ENCODE measurements around the gene KANTR.

Gene KANTR

GRCh38 chrX:53055244-53055849 lies 38.6 kb upstream of the KANTR start:
- DNase-seq: no peak
- Histone ChIP-seq H4K20me1 (ENCODE audit: insufficient read depth, low read length) (no peaks in the 10 kb centered on the region), H3K9me3 (replicated peaks; ENCODE audit: insufficient read depth, low read length) (no peaks in the 10 kb centered on the region), H3K27ac (ENCODE audit: low read length) (no peak overlapping the region), H3K27me3 (replicated peaks; ENCODE audit: insufficient read depth, low read length) (no peaks in the 10 kb centered on the region), H3F3A (ENCODE audit: insufficient read depth, low read length) (no peaks in the 10 kb centered on the region), H3K79me2 (ENCODE audit: low read length) (no peaks in the 10 kb centered on the region), H3K4me3 (ENCODE audit: low read length) (no peak overlapping the region), H2AFZ (ENCODE audit: low read length) (no peak overlapping the region), H3K9me2 (replicated peaks; ENCODE audit: insufficient read depth, low read length) (no peaks in the 10 kb centered on the region), H3K4me1 (ENCODE audit: low read length) (no peaks in the 10 kb centered on the region), H3K36me3 (replicated peaks; ENCODE audit: insufficient read depth, low read length) (no peaks in the 10 kb centered on the region), H3K9ac (ENCODE audit: low read length) (no peak overlapping the region), H3K4me2 (ENCODE audit: low read depth, low read length) (no peak overlapping the region)
- no peak for TF ChIP-seq EZH2 (optimal IDR thresholded peaks at IDR 0.05; ENCODE audit: low read depth, low read length)
- no peak for TF ChIP-seq EZH2phosphoT487 (IDR thresholded peaks at IDR 0.05; ENCODE audit: low read length)
- no peak for TF ChIP-seq CTCF (IDR thresholded peaks at IDR 0.05; ENCODE audit: low read length)

GRCh38 chrX:53056292-53056691 lies 37.6 kb upstream of the KANTR start:
- TF ChIP-seq EZH2 (optimal IDR thresholded peaks at IDR 0.05; ENCODE audit: low read depth, low read length) (no peak), CTCF (IDR thresholded peaks at IDR 0.05; ENCODE audit: low read length) (no peak), EZH2phosphoT487 (IDR thresholded peaks at IDR 0.05; ENCODE audit: low read length) (no peak)
- no peak overlapping the region for H2AFZ ChIP-seq (ENCODE audit: low read length)
- no peaks in the 10 kb centered on the region for H3F3A ChIP-seq (ENCODE audit: insufficient read depth, low read length)
- no peaks in the 10 kb centered on the region for H3K27me3 ChIP-seq (replicated peaks; ENCODE audit: insufficient read depth, low read length)
- H3K9me3 ChIP-seq (replicated peaks; ENCODE audit: insufficient read depth, low read length): no peaks in the 10 kb centered on the region
- no peak overlapping the region for H3K9ac ChIP-seq (ENCODE audit: low read length)
- no peak overlapping the region for H3K4me2 ChIP-seq (ENCODE audit: low read depth, low read length)
- H3K4me1 ChIP-seq (ENCODE audit: low read length): no peaks in the 10 kb centered on the region
- no peaks in the 10 kb centered on the region for H3K36me3 ChIP-seq (replicated peaks; ENCODE audit: insufficient read depth, low read length)
- H4K20me1 ChIP-seq (ENCODE audit: insufficient read depth, low read length): no peaks in the 10 kb centered on the region
- no peaks in the 10 kb centered on the region for H3K79me2 ChIP-seq (ENCODE audit: low read length)
- H3K4me3 ChIP-seq (ENCODE audit: low read length): no peak overlapping the region
- no peak overlapping the region for H3K27ac ChIP-seq (ENCODE audit: low read length)
- DNase-seq: no peak
- no peaks in the 10 kb centered on the region for H3K9me2 ChIP-seq (replicated peaks; ENCODE audit: insufficient read depth, low read length)

DNA sequence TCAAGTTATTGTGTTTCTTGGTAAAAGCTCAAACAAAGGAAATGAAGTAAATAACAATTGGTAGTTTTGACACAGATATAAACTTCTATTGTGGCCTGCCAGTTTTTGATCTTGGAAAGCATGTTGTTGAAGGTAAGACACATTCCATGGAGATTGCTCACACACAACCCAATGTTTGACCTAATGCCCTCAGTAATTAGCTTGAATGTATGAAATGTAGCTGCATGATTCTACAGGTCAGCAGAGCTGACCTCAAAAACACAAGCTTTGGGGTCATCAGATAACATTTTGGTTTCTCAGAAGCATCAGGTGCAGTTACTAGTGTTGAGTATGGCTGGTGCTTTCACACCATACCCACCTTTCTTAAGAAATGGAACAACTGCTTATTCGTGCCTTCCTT lies 28.8 kb upstream of the KANTR start:
- no peaks in the 10 kb centered on the region for H3K79me2 ChIP-seq (ENCODE audit: low read length)
- no peak for DNase-seq
- H3F3A ChIP-seq (ENCODE audit: insufficient read depth, low read length): no peaks in the 10 kb centered on the region
- no peaks in the 10 kb centered on the region for H3K9me2 ChIP-seq (replicated peaks; ENCODE audit: insufficient read depth, low read length)
- H3K36me3 ChIP-seq (replicated peaks; ENCODE audit: insufficient read depth, low read length): no peaks in the 10 kb centered on the region
- H3K4me3 ChIP-seq (ENCODE audit: low read length): no peak overlapping the region
- no peak overlapping the region for H3K27ac ChIP-seq (ENCODE audit: low read length)
- no peaks in the 10 kb centered on the region for H3K4me1 ChIP-seq (ENCODE audit: low read length)
- no peak overlapping the region for H3K9ac ChIP-seq (ENCODE audit: low read length)
- no peaks in the 10 kb centered on the region for H3K9me3 ChIP-seq (replicated peaks; ENCODE audit: insufficient read depth, low read length)
- no peaks in the 10 kb centered on the region for H3K27me3 ChIP-seq (replicated peaks; ENCODE audit: insufficient read depth, low read length)
- no peak for TF ChIP-seq EZH2 (optimal IDR thresholded peaks at IDR 0.05; ENCODE audit: low read depth, low read length)
- no peak for TF ChIP-seq CTCF (IDR thresholded peaks at IDR 0.05; ENCODE audit: low read length)
- no peak for TF ChIP-seq EZH2phosphoT487 (IDR thresholded peaks at IDR 0.05; ENCODE audit: low read length)
- no peaks in the 10 kb centered on the region for H4K20me1 ChIP-seq (ENCODE audit: insufficient read depth, low read length)
- H2AFZ ChIP-seq (ENCODE audit: low read length): no peak overlapping the region
- no peak overlapping the region for H3K4me2 ChIP-seq (ENCODE audit: low read depth, low read length)

Data from MM.1S (cell line).